Stimulated activated CD8-positive, alpha-beta memory T cell treated with anti-CD3 and anti-CD28 coated beads, Interleukin-7, amount 100 ng/mL, for 1 hour (primary cell): Measurements from ENCODE around the gene IFNAR1.
"Not testable (repeated sequence)": the region's sequence is repeated elsewhere in the genome, so short reads cannot be mapped to it uniquely, and the experiment has no call there.

ENCODE experiments used
- DNase-seq, 2 donors: peaks; one replicate each; pipeline ENCODE4 v3.0.0-alpha.2; 2020; ENCODE audit warnings: low read depth in 2 of 2

Gene IFNAR1

GRCh38 chr21:33305938-33306337, 18.8 kb upstream of the IFNAR1 start:
- no peak for DNase-seq

DNA sequence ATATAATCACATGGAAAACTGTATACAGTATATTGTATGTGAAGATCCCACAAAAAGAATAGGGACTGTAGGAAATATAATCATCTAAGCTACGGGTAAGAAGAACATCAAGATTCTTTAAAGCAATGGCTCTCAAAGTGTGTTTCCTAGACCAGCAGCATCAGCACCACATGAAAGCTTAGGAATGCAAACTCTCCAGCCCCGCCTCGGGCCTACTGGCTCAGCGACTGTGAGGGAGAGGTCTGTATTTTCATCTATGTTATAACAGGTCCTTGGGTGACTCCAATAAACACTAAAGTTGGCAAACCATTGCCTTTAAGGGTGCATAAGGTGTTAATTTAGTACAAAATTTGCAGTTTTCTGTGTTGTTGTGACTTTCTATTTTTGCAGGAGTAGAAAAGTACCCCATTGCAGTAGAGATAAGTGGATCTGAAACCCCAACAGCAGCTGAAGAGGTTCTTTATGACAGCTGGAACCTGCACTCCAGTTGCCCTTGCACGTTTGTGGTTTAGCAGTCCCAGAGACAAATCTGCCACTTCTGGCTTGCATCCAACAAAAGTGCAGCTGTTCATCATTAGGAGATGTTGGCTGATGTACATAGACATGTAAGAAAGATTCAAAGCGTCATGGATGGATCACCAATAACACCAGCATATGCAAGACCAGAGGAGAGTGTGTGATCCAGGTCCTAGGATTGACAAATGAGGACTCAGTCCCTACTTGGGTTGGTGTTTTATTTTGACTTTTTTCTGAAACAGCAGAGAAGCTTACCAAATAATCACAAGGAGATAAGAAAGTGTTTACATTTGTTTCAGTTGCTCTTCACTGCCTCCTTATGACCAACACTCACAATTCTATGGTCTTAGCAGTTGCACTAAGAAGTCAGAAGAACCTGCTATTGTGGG, 15.9 kb upstream of the IFNAR1 start:
- no peak for DNase-seq

- no peak for DNase-seq
Observed at GRCh38 chr21:33309778-33310177, 15.0 kb upstream of the IFNAR1 start.

DNA sequence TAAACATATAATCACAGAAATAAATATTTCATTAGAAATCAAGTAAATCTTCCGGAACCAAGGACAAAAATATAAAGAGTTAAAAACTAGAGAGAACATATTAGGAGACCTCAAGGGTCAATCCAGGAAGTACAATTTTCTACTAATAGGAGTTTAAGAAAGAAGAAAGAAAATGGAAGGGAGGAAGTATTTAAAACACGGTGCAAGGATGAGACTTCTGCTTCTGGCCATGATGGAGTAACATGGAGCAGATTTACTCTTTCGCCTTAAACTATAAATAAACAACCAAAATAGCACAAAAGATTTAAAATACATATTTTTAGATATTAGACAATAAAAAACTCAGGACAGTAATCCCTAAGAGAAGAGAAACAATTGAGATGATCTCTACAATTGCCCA, 12.6 kb upstream of the IFNAR1 start:
- DNase-seq: no peak

GRCh38 chr21:33313183-33313582, 11.6 kb upstream of the IFNAR1 start:
- no peak for DNase-seq

- no peak for DNase-seq
Observed at GRCh38 chr21:33313611-33314010, 11.2 kb upstream of the IFNAR1 start.

- DNase-seq: no peak
Observed at GRCh38 chr21:33314111-33314510, 10.7 kb upstream of the IFNAR1 start.

GRCh38 chr21:33315946-33316710, 8.6 kb upstream of the IFNAR1 start:
- DNase-seq: no peak

- DNase-seq: no peak
Observed at GRCh38 chr21:33317145-33317544, 7.6 kb upstream of the IFNAR1 start.

DNA sequence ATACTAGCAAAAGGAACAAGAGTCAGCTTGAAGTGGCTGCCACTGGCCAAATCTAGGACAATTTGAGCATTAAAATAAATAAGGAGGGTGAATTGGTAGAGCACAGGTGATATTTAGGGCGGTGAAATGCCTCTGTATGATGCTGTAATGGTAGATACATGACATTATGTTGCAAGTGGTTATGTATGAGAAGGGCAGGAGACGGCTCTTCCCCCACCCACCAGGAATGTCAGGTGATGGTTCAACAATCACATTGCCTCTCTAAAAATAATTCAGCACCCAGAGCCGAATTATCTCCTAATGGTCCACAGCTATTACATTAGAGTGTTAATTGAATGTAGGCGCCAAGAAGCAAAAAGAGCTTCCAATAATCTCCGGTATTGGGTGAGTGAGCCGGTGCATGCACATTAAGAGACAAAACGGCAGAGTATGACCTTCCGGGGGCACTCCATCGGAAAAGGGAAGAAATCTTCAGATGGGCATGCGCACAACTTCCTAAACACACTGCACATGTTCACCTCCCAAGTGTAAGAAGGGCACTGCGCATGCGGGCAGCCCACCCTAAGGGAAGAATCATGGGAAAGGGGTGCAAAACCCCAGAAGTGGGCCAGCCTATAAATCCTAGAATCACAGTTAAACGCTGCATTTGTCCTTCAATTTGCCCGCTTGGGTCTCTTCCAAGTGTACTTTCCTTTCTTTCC, 6.8 kb upstream of the IFNAR1 start:
- no peak for DNase-seq

DNA sequence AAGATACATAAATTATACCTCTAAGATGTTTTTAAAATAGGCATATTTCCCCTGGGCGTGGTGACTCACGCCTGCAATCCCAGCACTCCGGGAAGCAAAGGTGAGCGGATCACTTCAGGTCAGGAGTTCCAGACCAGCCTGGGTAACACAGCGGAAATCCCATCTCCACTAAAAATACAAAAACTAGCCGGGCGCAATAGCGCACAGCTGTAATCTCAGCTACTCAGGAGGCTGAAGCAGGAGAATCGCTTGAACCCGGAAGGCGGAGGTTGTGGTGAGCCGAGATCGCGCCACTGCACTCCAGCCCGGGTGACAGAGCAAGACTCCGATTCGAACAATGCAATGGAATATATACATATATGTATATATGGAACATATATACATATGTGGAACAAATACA, 3.8 kb upstream of the IFNAR1 start:
- DNase-seq: not testable (repeated sequence)

- not testable (repeated sequence) for DNase-seq
Observed at GRCh38 chr21:33323610-33324009, 1.2 kb upstream of the IFNAR1 start.

GRCh38 chr21:33325222-33326067, 675 bp downstream of the IFNAR1 start:
- peak; percentile 32 to 50 for DNase-seq

DNA sequence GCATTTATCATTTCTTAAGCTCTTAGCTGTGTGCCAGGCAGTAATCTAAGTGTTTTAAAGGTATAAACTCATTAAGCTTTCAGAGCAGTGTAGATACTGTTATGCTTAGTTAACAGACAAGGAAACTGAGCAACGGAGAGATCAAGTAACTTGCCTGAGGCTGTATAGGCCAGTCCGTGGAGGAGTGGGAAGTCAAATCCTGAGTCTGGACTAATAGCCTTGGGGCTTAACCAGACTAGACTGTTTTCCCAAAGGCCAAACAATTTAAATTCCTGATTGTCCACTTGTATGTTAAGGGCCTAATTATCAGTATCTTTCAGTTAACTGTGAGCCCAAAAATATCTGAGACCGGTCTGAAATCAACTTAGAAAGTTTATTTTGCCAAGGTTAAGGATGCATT, 2.6 kb downstream of the IFNAR1 start:
- DNase-seq: no peak

GRCh38 chr21:33327792-33328433, 3.1 kb downstream of the IFNAR1 start:
- no peak for DNase-seq

- DNase-seq: no peak
Observed at GRCh38 chr21:33330726-33331125, 6.0 kb downstream of the IFNAR1 start.

- DNase-seq: no peak
Observed at GRCh38 chr21:33332143-33332542, 7.4 kb downstream of the IFNAR1 start.

DNA sequence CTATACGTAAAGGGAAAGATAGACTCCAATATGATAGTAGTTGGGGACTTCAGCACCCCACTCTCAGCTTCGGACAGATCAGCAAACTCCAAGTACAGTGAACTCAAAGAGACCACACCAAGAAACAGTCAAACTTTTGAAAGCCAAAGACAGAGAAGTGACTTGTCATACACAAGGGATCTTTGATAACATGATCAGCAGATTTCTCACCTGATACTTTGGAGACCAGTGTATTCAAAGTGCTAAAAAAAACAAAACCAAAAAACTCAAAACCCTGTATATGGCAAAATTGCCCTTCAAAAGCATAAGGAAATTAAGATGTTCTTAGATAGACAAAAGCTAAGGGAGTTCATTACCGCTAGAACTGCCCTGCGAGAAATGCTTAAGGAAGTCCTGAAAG, 9.4 kb downstream of the IFNAR1 start:
- no peak for DNase-seq

GRCh38 chr21:33334824-33335223, 10.1 kb downstream of the IFNAR1 start:
- no peak for DNase-seq

DNA sequence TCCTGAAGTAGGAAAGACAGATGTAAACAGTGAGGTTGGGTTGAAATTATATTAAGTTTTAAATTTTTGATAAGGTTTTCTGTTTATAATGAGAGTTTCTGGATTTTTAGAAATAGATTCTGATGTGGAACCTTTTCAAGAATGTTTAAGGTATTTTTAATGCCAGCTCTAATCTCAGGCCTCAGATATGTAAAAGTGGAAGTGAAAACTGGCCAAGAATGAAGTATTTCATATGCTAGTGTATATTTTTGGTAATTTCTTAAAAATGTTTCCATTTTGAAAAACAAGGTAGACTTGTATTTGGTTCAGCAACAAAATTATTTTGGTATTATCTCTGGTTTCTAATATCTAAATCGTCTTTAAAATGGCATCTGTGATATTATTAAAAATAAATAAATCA, 14.4 kb downstream of the IFNAR1 start:
- DNase-seq: no peak

DNA sequence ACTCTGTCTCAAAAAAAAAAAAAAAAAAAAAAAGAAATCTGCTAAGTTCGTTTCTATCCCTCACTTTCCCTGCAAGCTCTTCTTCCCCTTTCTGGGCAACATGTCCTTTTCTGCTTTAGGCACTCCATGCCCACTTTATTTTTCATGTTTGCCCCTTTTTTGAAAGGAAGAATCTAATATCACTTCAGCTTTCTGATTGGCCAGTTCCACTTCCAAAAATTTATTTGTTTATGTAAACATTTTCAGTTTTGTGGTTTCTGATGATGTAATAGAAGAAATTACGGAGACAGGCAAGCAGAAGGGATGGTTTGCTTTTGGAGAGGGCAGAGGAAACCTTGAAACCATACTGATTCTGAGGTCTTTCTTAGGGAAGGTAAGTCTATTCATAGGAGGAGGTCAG, 15.1 kb downstream of the IFNAR1 start:
- DNase-seq: no peak
